GM18909 (cell line): ENCODE results near the gene ZMIZ1.
A peak's percentile ranks its signal among the peaks of the same experiment; 100 is the strongest.

ENCODE experiments used
- ATAC-seq: cut with Tn5 transposase; IDR thresholded peaks from one replicate; pipeline ENCODE4 v1.9.1; 2021; ENCODE audit warnings: mild to moderate bottlenecking; ENCODE audit not compliant: unreplicated experiment, poor library complexity

Gene ZMIZ1

DNA sequence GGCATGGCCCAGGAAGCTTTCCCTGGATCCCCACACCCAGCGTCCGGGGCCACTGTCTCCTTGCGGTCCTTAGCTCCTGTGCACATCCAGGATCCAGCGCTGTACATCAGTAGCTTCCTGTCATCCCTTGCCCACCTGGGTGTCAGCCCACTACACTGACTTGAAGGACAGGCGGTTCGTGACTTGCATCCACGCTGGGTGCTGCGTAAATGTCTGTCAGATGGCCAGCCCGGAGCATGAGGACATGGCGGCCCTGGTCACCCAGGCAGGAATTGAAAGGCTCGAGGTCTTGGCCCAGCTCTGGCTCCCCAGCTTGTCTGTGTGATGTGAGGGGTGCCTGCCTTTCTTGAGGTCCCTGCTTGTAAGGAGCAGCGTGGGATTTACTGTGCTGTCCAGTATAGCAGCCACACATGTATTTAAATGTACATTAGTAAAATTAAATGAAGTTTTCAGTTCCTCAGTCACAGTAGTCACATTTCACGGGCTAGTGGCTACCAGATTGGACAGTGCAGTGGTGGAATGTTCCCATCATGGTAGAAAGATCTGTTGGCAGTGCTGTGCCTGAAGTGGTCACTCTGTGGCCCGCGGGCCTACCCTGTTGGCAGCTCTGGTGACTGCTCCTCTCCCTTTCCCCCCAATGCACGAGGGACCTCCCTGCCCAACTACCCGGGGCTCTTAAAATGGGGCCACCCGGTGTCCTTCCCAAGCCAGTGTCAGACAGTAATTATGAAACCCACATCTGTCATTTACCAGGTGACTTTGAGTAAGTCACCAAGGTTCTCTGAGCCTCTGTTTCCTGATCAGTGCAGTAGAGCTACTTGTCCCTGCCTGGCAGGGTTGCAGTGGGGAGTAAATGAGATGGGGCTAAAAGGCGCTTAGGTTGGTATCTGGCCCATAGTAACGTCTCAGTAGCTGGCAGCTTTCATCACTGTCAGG is 180.7 kb downstream of the ZMIZ1 start:
- peak; percentile 65 for ATAC-seq

DNA sequence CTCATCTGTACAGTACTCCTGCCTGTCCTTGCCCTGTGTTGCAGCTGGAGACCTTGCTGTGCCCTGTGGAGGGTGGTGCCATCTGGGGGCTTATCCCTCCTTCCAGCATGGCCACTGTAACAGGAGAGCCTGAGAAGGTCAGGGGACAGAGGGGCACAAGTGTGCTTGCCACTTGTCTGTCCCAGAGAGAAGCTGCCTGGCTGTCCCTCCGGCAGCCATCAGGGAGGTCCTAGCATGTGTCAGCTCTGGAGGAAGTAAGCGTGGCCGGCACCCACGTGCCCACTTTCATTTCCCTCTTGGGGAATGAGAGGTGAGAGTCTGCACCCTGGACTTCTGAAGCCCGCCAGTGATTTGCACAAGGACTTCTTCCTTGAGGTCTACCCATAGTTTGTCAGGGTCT is 181.5 kb downstream of the ZMIZ1 start:
- peak; percentile 30 for ATAC-seq

DNA sequence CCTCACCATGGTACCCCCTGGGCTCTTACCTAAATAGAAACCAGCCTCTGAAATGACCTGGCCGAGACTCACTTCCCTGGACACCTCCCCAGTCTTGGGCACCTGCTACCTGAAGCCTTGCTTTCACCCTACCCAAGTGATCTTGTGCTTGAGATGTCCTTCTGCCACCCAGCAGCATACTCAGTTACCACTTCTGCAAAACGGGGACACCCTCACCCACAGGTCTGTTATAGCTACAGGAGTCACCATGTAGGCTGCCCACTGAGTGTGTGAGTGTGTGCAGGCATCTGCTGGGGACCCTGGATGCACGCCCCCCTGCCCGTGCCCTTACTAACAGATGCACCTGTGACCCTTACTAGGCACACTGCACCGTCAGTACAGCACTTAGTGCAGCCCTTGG is 183.7 kb downstream of the ZMIZ1 start:
- no peak for ATAC-seq

DNA sequence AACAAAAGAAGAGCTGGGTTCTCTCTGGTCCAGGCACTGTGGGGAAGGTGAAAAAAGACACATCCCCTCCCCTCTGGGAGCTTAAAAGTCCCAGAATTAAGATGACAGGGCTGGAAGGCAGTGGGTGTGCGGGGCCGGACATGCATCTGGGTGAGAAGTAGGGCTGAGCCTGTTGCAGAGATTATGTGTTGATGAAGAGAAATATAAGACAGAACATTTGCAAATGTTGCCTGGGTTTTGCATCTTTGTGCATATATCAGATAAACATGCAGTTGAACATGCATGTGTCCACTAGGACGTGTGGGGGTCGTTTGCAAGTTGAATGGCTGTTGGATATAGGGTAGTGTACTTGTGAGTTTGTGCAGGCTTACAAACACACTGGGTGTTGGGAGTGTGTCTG is 184.2 kb downstream of the ZMIZ1 start:
- ATAC-seq: no peak

DNA sequence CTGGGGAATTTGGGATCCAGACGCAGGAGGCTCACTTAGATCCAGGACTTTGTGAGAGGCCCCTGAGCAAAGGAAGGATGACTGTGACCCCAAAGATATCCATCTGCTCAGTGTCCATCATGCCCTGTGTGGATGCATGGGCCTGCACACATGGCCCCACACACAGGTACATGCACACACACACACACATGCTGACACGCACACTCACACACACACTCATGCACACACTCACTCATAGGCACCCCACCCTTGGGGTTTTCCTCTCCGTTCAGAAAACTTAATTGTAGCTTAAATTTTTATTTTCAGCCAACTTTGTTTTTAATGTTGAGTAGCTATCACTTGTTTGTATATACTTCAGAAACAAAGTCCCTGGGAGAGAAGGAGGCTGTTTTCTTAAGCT is 184.9 kb downstream of the ZMIZ1 start:
- ATAC-seq: no peak

DNA sequence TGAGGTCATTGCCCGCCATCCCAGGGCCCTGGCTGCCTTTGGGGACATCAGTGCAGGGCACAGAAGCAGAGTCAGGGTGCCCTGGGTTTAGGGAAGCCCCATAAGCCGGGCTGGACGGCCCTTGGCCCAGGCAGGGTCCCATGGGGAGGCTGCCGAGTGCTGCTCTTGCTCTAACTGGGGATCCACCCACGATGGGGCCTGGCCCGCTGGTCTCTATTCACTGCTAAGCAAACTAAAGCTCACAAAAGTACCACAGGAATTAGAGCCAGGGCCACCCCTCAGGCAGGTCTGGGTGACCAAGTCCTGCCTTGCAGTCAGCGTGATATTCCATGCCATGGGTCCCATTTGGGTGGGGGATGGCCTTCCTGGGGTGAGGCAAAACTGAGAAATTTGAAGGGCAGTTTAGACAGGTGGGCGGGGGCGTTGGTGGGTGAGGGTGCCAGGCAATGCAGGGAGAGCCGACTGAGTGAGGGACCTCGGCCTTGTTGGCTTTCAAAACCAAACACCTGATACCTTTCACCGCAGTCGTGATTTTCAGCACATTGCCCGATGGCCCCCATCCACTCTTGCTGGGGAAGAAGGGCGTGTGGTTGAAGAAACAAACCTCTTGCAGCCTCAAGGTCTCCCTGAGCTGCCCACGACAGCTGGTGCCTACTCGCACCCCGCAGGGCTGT is 185.7 kb downstream of the ZMIZ1 start:
- no peak for ATAC-seq

DNA sequence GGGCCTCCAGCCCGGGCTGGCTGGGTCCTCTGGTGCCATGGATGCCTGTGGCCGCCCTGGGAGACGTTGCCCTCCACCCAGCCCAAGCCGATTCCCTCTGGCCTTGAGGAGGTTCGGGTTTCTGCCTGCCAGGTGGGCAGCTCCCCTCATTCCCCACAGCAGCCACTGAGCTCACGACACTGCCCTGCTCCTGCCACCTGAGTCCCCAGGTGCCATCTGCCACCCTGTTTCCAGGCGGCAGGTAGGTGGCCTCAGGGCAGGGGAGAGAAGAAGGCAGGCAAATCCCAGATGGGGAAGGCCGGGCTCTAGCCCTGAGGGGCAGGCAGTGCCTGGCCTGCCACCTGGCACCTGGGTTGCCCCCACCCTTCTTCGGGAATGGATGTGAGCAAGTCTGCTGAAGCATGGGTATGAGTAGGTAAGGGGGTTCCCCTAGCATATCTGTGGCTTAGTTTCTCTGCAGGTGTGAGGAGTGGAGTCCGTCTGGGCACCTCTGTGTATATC is 186.3 kb downstream of the ZMIZ1 start:
- ATAC-seq: no peak

DNA sequence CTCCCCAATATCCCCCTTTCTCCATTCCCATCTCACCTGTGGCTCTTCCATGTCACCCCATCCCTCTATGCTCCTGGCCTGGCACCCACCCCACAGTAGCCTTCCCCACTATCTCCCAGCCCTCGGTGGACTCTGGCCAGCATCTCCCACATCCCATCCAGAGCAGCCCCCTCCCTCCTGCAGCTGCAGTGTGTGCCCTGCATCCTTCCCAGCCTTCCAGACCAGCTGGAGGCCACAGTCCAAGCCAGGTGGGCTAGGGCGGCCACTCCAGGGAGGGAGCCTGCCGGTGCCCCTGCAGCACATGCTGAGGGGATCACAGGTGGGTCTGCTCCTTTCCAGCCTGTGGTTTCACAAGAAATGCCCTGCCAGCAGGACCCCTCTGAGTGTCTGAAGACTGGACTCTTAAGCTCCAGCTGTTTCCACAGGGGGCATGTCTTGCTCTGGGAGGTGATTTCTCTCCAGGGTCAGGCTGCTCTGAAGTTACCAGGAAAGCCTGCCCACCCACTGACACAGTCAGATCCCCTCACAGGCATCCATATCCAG is 187.6 kb downstream of the ZMIZ1 start:
- ATAC-seq: no peak

DNA sequence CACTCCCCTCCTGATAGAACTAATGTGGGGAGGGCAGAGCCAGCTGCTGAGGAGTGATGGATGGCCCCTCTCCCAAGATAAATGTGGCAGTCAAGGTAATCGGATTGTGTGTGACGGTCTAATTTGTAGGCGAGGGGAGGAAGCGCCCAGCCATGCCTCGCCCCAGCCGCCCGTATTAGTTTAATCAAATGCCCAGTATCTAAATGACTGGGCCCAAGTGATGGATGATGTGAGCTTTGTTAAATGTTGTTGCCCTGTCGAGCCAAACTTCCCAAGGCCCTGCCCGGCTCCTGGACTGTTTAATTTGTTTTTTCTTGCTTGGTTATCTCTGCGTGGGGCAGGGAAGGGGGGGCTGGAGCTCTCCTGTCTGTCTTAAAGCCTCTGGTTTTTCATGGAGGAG is 190.1 kb downstream of the ZMIZ1 start:
- no peak for ATAC-seq

DNA sequence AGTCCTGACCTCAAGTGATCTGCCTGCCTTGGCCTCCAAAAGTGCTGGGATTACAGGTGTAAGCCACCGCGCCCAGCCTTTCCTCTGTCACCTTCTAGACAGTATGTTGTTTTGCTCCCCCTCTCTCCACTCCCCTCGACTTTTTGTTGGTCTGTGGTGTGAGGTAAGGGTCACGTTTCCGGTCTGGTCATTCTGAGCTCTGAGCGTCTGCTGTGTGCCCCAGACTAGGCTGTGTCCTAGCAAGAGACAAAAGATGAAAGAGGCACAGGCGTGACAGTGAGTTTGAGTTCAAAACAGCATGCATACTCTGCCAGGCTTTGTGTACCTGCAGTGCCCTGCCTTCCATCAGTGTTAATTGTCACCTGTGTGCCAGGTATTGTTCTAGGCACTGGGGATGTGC is 191.1 kb downstream of the ZMIZ1 start:
- ATAC-seq: no peak

DNA sequence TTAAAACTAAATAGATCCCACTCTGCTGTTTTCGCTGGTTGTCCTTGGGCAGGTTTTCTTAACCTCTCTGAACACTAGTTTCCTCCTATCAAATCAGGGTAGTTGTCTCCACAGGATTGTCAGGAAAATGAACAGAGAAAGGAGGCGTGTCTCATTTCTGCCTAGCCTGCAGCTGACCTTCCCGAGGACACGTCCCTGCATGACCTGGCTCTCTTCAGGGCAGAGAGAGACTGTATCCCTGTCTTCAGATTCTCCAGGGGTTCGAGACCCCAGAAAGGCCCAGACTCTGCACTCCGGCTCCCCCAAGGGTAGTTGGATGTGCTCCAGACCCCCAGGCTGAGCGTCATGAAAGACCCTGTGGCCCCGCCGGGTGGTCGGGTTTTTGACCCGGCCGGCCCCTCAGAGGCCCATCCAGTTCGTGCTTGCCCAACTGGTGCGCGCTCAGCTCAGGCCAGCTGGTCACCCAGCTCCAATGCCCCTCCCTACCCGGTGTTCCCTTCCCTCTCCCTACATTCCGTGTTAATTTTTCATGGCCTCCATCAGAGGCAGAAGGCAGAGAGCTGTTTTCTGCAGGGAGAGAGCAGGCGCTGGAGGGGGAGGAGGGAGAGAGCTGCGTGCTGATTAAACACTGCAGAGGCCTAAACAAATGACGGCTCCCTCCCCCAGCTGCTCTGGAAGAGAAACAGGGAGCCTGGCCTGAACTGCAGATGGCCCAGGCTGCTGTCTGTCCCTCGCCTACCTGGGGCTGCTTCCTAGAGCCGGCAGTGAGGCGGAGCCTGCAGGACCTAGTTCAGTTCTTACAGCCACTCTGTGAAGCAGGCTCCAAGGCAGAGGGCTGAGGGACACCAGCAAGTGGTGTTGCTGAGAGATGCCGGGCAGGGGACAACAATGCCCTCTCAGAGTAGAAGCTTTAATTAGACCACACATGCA is 192.3 kb downstream of the ZMIZ1 start:
- ATAC-seq: no peak

DNA sequence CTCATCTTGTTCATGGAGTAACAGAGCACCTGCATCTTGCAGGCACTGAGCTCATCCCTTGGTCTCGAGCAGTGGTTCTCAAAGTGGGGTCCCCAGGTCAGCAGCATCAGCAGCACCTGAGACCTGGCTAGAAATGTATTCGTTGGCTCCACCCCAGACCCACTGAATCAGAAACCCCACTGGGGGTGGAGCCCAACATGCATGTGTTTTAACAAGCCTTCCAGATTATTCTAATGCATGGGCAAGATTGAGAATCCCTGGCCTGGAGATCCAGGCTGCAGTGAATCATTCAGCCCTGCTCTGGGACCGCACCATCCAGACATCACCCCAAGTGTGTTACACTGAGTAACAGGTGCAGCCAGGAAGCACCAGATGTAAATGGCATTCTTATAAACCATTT is 193.4 kb downstream of the ZMIZ1 start:
- ATAC-seq: no peak

DNA sequence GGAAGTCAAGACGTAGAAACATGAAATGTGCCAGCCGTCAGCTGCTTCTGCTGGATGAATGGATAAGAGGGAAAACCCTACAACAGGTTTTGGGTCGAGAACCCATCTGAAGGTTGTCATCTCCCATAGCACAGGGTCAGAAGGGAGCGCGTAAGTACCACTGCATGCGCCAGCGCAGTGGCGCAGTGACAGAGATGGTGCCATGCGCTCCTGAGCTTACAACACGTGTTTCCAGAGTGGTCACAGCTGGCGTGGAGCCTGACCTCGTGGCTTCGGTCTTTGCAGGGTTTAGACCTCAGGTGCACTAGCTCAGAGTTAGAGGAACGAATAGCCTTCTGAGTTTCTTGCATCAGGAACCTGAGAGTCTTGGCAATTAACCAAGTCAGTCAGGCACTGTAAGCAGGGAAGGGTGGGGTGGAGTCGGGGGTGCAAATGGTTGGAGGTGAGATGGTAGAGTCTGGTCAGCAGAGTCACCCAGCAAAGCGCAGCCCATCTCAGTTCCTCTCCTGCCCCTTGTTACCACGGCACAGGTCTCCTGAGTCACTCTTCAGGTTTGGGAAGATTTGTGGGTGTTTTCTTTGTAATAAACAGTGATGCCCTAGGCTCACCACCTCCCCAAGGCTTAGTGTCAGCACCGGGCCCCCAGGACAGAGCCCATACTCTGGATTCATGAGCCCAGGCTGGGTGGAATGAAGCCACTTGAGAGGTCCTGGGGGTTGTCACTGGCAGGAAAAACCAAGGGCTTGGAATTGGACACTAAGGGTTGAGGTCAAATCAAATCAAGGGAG is 194.4 kb downstream of the ZMIZ1 start:
- ATAC-seq: no peak

DNA sequence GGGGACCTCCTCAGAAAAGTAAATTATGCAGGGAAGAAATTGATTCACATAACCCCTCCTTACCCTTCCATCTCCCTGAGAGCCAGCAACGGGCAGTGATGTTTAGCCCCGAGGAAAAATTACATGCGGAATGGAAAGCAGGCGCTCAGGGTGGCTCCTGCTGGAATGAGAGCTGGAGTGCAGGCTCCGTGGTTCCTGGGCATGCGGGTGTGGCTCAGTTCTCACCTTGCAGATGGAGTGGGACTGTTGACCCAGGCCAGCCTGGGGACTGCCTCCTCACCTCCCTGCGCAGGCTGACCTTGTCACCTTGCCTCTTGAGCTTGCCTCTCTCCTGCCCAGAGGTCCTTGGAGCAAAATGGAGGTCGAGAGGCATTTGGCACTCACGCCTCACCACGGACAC is 195.2 kb downstream of the ZMIZ1 start:
- ATAC-seq: no peak

DNA sequence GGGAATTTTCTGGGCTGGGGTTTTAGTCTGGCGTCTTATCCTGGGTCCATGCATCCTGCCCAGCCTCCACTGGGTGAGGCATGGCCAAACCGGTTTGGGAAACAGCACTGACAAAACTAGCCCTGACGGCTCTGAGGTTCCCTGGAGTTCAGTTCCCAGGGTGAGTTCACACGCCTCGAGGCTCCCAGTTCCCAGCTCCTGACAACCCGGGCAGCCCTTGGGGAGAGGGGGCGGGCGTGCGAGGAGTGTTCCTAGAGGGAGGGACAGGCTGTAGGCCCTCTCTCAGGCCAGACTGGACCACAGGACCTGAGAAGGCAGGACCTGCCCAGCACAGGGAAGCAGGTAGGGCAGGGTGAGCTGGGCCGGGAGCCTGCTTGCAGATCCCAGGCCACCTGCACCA is 196.2 kb downstream of the ZMIZ1 start:
- no peak for ATAC-seq

DNA sequence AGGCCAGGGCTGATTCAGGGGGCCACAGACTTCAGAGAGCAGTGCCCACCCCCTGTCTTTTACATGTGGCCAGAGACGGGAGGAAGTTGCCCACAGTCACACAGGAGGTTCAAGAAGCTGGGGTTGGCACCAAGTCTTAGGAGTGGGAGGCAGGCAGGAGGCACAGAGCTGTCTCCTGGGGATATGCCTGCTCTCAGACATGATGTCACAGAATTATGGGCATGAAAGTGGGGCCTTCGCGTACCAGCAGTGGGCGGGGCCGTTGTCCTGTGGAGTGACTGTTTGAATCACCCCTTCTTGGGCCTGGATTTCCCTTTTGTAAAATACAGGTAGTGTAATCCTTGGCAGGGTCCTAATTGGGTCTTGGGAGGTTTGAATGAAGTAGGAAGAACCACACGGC is 197.3 kb downstream of the ZMIZ1 start:
- peak; percentile 50 for ATAC-seq

DNA sequence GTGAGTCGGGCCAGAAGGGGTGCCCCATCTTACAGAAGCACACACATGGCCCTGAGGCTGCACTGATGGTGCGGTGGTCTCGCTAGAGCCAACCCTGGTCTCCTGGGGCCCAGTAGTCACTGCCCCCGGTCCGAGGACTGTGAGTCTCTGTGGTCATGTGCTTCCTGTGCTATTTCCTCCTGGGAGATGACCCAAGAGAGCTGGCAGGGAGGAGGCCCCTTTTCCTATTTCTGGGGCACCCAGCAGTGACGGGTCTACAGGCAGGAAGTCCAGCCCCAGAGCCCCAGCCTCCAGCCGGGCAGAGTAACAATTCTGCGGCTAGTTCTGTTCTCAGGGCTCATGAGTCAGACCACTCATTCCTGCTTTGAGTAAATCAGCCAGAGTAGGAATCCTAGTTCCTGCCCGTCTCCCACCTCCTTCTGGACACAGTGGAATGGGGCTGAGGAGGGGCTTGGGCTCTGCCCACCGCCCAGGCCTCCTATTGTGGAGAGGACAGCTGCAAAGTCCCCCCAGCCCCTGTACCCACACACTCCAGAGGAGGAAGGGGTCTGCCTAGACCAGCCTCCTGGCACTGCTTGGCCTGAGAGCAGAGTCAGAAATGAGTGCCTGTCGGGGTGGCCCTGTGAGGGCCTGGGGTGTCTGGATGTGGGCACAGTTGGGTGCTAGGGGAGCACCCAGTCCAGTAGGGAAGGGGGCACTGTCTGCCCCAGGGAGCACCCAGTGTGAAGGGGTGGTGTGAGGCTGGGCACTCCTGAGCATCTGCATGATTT is 198.0 kb downstream of the ZMIZ1 start:
- peak; percentile 85 for ATAC-seq

DNA sequence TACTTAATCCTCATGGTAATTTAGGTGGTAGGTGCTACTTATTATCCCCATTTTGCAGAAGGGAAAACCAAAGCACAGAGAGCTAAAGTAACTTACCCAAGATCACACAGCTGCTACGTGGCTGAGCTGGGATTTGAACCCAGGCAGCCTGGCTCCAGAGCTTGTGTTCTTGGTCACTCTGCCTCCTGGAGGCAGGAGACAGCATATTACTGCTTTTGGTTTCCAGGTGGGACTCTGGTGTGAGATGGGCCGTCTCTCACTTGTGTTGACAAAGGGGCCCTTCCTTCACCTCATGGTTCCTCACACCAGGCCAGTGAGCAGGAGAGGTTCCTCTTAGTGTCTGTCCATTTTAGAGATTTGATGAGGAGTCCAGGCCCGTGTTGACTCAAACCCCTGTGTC is 198.7 kb downstream of the ZMIZ1 start:
- ATAC-seq: no peak

DNA sequence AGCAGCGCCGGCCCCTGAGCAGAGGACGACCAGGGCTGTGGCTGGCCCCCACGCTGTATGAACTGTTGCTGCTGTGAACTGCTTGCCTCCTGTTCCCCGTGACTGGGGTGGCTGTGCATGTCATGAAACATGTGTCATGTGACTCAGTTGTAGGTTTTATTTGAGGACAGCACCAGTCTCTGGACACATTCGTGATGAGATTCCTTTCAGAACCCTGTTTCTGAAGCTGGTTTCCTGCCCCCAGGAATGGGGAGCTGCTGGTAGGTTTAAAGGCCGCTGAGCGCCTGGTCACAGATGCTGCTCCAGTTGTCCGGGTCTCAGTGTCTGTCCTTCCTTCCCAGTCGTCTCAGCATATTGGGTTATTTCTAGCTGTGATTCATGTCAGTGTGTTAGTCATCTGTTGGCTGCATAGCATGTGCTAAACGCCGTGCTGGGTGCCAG is 199.4 kb downstream of the ZMIZ1 start:
- ATAC-seq: no peak
